ENCODE results near the gene EEF2.
A peak's percentile ranks its signal among the peaks of the same experiment; 100 is the strongest.
"Not testable (repeated sequence)": the region's sequence is repeated elsewhere in the genome, so short reads cannot be mapped to it uniquely, and the experiment has no call there.

The EEF2 gene

DNA sequence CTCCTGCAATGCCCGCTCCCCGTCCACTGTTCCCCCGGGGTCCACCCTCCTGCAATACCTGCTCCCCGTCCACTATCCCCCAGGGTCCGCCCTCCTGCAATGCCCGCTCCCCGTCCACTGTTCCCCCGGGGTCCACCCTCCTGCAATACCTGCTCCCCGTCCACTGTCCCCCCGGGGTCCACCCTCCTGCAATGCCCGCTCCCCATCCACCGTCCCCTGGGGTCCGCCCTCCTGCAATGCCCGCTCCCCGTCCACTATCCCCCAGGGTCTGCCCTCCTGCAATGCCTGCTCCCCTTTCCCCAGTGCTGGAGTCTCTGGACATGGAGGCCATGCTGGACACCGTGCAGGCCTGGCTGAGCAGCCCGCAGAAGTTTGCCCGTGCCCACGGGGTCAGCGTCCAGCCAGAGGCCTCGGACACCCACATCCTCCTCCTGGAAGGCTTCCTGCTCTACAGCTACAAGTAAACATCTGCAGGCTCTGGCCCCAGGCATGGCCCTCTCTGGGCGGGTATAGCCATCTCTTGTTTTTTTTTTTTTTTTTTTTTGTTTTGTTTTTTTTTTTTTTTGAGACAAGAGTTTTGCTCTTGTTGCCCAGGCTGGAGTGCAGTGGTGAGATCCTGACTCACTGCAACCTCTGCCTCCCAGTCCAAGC, 46.8 kb downstream of the EEF2 start:
- not testable (repeated sequence) for H3K9ac ChIP-seq (ENCODE audit: low read depth, low read length); H3K9me3 ChIP-seq (ENCODE audit: control insufficient read depth, insufficient read depth, low read length); H3K4me1 ChIP-seq (ENCODE audit: insufficient read depth, low read length); H3K36me3 ChIP-seq (ENCODE audit: insufficient read depth, low read length)

DNA sequence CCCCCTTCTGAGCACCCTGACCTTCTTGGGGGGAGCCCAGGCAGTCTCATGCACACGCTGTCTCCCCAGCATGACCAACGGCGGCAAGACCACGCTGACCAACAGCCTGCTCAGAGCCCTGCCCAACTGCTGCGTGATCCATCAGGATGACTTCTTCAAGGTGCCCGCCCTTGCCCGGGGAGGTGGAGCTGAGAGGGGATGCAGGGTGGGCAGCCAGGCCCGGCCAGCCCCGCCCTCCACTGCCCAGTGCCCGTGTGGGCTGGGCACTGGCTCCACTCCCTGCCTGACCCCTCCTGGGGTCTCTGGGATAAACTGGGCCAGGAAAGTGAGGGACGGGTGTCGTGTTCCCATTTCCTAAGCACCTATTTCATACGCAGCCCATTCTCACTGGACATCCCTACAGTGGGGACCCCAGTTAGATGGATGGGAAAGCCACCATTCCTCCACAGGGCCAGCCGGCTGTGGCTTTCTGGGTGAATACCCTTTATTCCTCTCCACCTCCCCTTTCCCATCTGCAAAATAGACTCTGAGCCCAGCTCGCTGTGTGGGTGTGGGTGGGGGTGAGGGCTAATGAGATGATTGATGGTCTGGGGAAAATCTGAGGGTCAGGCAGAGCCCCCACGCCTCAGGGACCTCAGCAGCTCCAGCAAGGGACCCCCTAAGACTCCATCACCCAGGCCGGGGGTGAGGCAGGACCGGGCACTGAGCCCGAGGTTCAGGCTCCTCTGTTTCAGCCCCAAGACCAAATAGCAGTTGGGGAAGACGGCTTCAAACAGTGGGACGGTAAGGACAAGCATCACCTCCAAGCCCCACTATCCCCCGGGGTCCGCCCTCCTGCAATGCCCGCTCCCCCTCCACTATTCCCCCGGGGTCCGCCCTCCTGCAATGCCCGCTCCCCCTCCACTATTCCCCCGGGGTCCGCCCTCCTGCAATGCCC, 48.5 kb downstream of the EEF2 start:
- Histone ChIP-seq H3K4me1 (ENCODE audit: insufficient read depth, low read length) (no peaks in the 10 kb centered on the region), H3K9ac (ENCODE audit: low read depth, low read length) (no peak overlapping the region), H3K36me3 (ENCODE audit: insufficient read depth, low read length) (peaks cover under 1% of the 10 kb centered on the region; the same call in 1 of the 2 replicates), H3K9me3 (ENCODE audit: control insufficient read depth, insufficient read depth, low read length) (no peaks in the 10 kb centered on the region)

DNA sequence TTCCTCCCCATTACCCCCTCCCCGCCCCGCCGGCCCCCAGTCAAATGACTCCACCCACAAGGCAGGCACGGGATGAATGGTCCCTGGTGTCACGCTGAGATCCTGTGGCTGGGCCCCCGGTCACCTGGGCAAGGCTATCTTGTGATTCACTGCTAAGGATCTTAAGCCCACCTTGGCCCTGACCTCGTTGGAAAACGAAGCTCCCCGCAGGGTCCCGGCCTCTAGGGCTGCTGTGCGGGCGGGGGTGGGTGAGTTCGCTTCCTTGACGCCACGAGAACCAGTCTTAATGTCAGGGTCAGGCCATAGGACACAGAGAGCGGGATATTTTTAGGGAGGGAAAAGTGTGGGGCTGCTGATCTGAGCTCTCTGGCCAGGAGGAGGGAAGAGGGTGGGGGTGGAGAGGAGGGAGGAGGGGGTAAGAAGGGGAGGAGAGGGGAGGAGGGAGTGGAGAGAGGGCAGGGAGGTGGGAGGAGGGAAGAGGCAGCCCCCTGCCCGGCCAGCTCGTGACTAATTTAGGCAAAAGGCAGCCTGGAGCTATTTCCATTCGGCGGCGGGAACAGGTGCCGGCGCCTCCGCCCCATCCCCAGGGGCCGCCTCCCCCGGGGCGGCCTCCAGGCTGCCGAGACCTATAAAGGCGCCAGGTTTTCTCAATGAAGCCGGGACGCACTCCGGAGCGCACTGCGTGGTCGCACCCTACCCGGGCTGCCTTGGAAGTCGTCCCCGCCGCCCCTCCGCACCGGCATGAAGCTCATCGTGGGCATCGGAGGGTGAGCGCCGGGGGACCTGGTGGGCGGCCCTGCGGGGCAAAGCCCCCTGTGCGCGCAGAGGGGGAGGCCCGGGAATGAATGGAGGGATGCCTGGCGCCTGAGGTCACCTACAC, 52.1 kb downstream of the EEF2 start, which contains the start of gene NMRK2:
TSS of gene NMRK2 (plus strand) at position 139 of the 880 bp plus-strand sequence. CDS start at position 742, 603 bp downstream.
- Histone ChIP-seq H3K36me3 (ENCODE audit: insufficient read depth, low read length) (no peaks in the 10 kb centered on the region), H3K4me1 (ENCODE audit: insufficient read depth, low read length) (no peaks in the 10 kb centered on the region; the same call in 1 of the 2 replicates), H3K9ac (ENCODE audit: low read depth, low read length) (peak within 1 kb of the TSS; percentile 87), H3K9me3 (ENCODE audit: control insufficient read depth, insufficient read depth, low read length) (no peaks in the 10 kb centered on the region)

DNA sequence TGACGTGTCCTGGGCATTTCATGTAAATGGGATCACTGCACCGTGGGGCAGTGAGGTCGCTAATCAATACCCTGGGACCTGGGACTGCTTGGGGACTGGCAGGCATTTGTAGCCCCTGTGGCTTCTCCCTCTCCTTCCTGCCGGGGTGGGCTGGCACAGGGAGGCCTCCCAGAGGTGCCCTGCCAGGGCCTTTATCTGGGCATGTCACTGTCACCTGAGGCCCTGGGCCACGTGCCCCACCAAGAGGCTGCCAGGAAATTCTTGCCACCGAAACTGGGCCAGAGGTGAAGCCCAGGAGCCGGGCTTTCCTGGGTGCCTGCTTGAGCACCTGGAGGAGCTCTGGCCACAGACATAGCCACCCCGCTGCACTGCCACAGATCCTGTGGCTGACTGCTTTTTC, 54.2 kb downstream of the EEF2 start:
- H3K36me3 ChIP-seq (ENCODE audit: insufficient read depth, low read length), result no peaks in the 10 kb centered on the region
- no peaks in the 10 kb centered on the region for H3K9me3 ChIP-seq (ENCODE audit: control insufficient read depth, insufficient read depth, low read length)
- H3K4me1 ChIP-seq (ENCODE audit: insufficient read depth, low read length), result no peaks in the 10 kb centered on the region; the same call in 1 of the 2 replicates
- no peak overlapping the region for H3K9ac ChIP-seq (ENCODE audit: low read depth, low read length)

Data from ES-I3 (cell line).